Measurements from ENCODE around the gene RIMBP2.

The RIMBP2 gene

GRCh38 chr12:130626601-130627000, 89.5 kb downstream of the RIMBP2 start:
- no peaks in the 10 kb centered on the region for H4K20me1 ChIP-seq (ENCODE audit: insufficient read depth, low read length)
- ATAC-seq (ENCODE audit: insufficient read depth, low read depth), result no peak
- H3K4me2 ChIP-seq (ENCODE audit: insufficient read depth, low read length), result no peak overlapping the region
- H3K9me3 ChIP-seq (ENCODE audit: insufficient read depth, low read length, severe bottlenecking), result peaks cover 10% of the 10 kb centered on the region
- H2AFZ ChIP-seq (ENCODE audit: low read depth, low read length), result no peak overlapping the region
- H3K27me3 ChIP-seq (ENCODE audit: insufficient read depth, low read length, poor library complexity), result no peaks in the 10 kb centered on the region
- H3K4me1 ChIP-seq (ENCODE audit: insufficient read depth, low read length), result no peaks in the 10 kb centered on the region; the same call in 1 of the 2 replicates
- no peaks in the 10 kb centered on the region for H3K79me2 ChIP-seq (ENCODE audit: insufficient read depth, low read length)
- TF ChIP-seq EZH2 (IDR thresholded peaks at IDR 0.05; ENCODE audit: borderline replicate concordance, low read depth, low read length, severe bottlenecking) (no peak), CTCF (IDR thresholded peaks at IDR 0.05; ENCODE audit: borderline replicate concordance, extremely low read depth, low read length, poor library complexity, severe bottlenecking) (no peak)
- no peak overlapping the region for H3K9ac ChIP-seq (ENCODE audit: low read depth, low read length)
- no peaks in the 10 kb centered on the region for H3K36me3 ChIP-seq (ENCODE audit: insufficient read depth, low read length)
- no peak overlapping the region for H3K4me3 ChIP-seq (ENCODE audit: low read depth in 1 of 2, low read length in 2 of 2)
- no peak for DNase-seq
- H3K27ac ChIP-seq (ENCODE audit: low read length), result no peak overlapping the region

GRCh38 chr12:130625201-130625600, 90.9 kb downstream of the RIMBP2 start:
- no peak overlapping the region for H2AFZ ChIP-seq (ENCODE audit: low read depth, low read length)
- H3K4me1 ChIP-seq (ENCODE audit: insufficient read depth, low read length), result no peaks in the 10 kb centered on the region; the same call in 1 of the 2 replicates
- ATAC-seq (ENCODE audit: insufficient read depth, low read depth) (no peak), DNase-seq (no peak)
- TF ChIP-seq EZH2 (IDR thresholded peaks at IDR 0.05; ENCODE audit: borderline replicate concordance, low read depth, low read length, severe bottlenecking) (no peak), CTCF (IDR thresholded peaks at IDR 0.05; ENCODE audit: borderline replicate concordance, extremely low read depth, low read length, poor library complexity, severe bottlenecking) (no peak)
- H3K36me3 ChIP-seq (ENCODE audit: insufficient read depth, low read length), result no peaks in the 10 kb centered on the region
- H4K20me1 ChIP-seq (ENCODE audit: insufficient read depth, low read length), result no peaks in the 10 kb centered on the region
- no peaks in the 10 kb centered on the region for H3K79me2 ChIP-seq (ENCODE audit: insufficient read depth, low read length)
- H3K27me3 ChIP-seq (ENCODE audit: insufficient read depth, low read length, poor library complexity), result no peaks in the 10 kb centered on the region
- H3K4me2 ChIP-seq (ENCODE audit: insufficient read depth, low read length), result no peak overlapping the region
- no peak overlapping the region for H3K9ac ChIP-seq (ENCODE audit: low read depth, low read length)
- H3K4me3 ChIP-seq (ENCODE audit: low read depth in 1 of 2, low read length in 2 of 2), result no peak overlapping the region
- H3K9me3 ChIP-seq (ENCODE audit: insufficient read depth, low read length, severe bottlenecking), result peaks cover 10% of the 10 kb centered on the region
- no peak overlapping the region for H3K27ac ChIP-seq (ENCODE audit: low read length)

GRCh38 chr12:130622803-130623202, 93.3 kb downstream of the RIMBP2 start:
- Histone ChIP-seq H3K36me3 (ENCODE audit: insufficient read depth, low read length) (no peaks in the 10 kb centered on the region), H3K9ac (ENCODE audit: low read depth, low read length) (no peak overlapping the region), H4K20me1 (ENCODE audit: insufficient read depth, low read length) (no peaks in the 10 kb centered on the region), H3K79me2 (ENCODE audit: insufficient read depth, low read length) (no peaks in the 10 kb centered on the region), H3K4me2 (ENCODE audit: insufficient read depth, low read length) (no peak overlapping the region), H3K4me3 (ENCODE audit: low read depth in 1 of 2, low read length in 2 of 2) (no peak overlapping the region), H3K27me3 (ENCODE audit: insufficient read depth, low read length, poor library complexity) (no peaks in the 10 kb centered on the region), H3K4me1 (ENCODE audit: insufficient read depth, low read length) (no peaks in the 10 kb centered on the region; the same call in 1 of the 2 replicates), H2AFZ (ENCODE audit: low read depth, low read length) (no peak overlapping the region), H3K27ac (ENCODE audit: low read length) (no peak overlapping the region), H3K9me3 (ENCODE audit: insufficient read depth, low read length, severe bottlenecking) (peaks cover 10% of the 10 kb centered on the region)
- TF ChIP-seq CTCF (IDR thresholded peaks at IDR 0.05; ENCODE audit: borderline replicate concordance, extremely low read depth, low read length, poor library complexity, severe bottlenecking) (no peak), EZH2 (IDR thresholded peaks at IDR 0.05; ENCODE audit: borderline replicate concordance, low read depth, low read length, severe bottlenecking) (no peak)
- DNase-seq (no peak), ATAC-seq (ENCODE audit: insufficient read depth, low read depth) (no peak)
